PC-9 (cell line): ENCODE measurements around the gene IST1.

Experiments used
- EZH2 ChIP-seq: fragments of 200-600 bp; sonication (generic); IDR thresholded peaks from 2 replicates; pipeline ENCODE4 v1.8.0; 2017; ENCODE audit warnings: antibody characterized with exemption, low read depth
- TF ChIP-seq, protein P1 (sequence below): fragments of 200-600 bp; sonication (generic); conservative IDR thresholded peaks from 2 replicates; pipeline ENCODE4 v1.6.1; 2017; ENCODE audit warnings: mixed run types, antibody characterized with exemption, mild to moderate bottlenecking, moderate library complexity

DNA sequence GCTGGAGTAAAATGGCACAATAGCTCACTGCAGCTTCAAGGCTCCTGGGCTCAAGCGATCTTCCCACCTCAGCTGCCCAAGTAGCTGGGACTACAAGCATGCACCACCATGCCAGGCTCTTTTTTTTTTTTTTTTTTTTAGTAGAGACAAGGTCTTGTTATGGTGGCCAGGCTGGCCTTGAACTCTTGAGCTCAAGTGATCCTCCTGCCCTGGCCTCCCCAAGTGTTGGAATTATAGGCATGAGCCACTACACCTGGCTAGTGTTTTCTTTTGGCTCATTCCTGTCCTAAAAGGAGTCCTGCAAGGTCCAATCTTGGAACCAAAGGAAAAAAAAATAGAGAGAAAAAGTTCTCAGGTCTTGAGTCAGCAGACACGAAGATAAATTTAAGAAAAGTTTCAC, 74.0 kb downstream of the IST1 start:
- TF ChIP-seq, protein P1, sequence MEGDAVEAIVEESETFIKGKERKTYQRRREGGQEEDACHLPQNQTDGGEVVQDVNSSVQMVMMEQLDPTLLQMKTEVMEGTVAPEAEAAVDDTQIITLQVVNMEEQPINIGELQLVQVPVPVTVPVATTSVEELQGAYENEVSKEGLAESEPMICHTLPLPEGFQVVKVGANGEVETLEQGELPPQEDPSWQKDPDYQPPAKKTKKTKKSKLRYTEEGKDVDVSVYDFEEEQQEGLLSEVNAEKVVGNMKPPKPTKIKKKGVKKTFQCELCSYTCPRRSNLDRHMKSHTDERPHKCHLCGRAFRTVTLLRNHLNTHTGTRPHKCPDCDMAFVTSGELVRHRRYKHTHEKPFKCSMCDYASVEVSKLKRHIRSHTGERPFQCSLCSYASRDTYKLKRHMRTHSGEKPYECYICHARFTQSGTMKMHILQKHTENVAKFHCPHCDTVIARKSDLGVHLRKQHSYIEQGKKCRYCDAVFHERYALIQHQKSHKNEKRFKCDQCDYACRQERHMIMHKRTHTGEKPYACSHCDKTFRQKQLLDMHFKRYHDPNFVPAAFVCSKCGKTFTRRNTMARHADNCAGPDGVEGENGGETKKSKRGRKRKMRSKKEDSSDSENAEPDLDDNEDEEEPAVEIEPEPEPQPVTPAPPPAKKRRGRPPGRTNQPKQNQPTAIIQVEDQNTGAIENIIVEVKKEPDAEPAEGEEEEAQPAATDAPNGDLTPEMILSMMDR, result no peak
- TF ChIP-seq EZH2, result no peak
